ENCODE results near the gene PSTPIP2. TPM values are rescaled to one million over a fixed set of nuclear protein-coding genes. Genes with fewer than 3 reads are reported as not detected.

The PSTPIP2 gene
- total and polyA plus RNA-seq, 2 of the 13 experiments (the other 11 are each of a cell fraction or from before 2014, with no cell fraction given) = 0.25 to 0.27 TPM

DNA sequence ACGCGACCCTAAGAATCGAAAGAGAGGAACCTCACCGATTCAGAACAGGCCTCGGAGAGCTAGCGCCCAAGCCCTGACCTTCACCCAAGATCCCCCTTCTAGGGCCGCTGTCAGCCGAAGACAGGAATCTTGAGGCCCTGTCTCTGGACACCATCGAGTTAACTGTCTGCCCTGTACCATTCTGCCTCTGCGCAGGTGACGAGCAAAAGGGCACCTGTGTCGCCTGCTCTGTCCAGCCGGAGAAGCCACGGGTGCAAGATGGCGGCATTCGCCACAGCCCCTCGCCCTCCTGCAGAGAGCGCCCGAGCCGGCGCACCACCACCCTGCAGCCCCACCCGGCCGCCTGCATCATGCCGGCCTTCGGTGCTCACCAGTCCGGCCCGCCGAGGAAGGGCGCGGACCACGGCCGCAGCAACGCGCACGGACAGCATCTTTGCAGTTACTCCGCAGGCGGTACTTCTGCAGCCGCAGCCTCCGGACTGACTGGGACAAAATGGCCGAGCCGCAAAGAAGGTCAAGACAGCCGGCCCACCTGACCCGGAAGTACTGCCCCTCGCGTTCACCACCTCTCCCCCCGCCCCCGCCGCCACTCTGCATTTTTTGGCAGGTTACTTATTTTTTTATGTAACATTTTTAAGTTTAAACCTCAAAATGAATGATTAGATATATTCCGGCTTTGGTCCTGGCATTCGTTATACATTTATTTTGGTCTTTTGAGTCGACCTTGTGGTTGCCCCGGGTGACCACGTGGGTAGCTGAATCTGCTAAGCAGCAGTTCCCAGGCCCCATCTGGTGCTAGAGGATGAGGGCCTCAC lies 25.9 kb upstream of the PSTPIP2 start, which contains the start of gene ATP5F1A (continued):
- TF ChIP-seq, protein P1, sequence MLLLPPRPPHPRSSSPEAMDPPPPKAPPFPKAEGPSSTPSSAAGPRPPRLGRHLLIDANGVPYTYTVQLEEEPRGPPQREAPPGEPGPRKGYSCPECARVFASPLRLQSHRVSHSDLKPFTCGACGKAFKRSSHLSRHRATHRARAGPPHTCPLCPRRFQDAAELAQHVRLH (CRISPR knock-in tag; IDR thresholded peaks at IDR 0.05; ENCODE audit: borderline replicate concordance, low read depth) = no peak; the same call in 1 of the 2 replicates
- TF ChIP-seq ZKSCAN5 (CRISPR knock-in tag; IDR thresholded peaks at IDR 0.05) = no peak
- TF ChIP-seq, protein P2, sequence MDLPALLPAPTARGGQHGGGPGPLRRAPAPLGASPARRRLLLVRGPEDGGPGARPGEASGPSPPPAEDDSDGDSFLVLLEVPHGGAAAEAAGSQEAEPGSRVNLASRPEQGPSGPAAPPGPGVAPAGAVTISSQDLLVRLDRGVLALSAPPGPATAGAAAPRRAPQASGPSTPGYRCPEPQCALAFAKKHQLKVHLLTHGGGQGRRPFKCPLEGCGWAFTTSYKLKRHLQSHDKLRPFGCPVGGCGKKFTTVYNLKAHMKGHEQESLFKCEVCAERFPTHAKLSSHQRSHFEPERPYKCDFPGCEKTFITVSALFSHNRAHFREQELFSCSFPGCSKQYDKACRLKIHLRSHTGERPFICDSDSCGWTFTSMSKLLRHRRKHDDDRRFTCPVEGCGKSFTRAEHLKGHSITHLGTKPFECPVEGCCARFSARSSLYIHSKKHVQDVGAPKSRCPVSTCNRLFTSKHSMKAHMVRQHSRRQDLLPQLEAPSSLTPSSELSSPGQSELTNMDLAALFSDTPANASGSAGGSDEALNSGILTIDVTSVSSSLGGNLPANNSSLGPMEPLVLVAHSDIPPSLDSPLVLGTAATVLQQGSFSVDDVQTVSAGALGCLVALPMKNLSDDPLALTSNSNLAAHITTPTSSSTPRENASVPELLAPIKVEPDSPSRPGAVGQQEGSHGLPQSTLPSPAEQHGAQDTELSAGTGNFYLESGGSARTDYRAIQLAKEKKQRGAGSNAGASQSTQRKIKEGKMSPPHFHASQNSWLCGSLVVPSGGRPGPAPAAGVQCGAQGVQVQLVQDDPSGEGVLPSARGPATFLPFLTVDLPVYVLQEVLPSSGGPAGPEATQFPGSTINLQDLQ (CRISPR knock-in tag; IDR thresholded peaks at IDR 0.05) = no peak; the same call in 1 of the 2 replicates
- no peak for TF ChIP-seq CREB1 (IDR thresholded peaks at IDR 0.05)
- TF ChIP-seq CREB1 (CRISPR knock-in tag; IDR thresholded peaks at IDR 0.05) = no peak
- TF ChIP-seq ZFP37 (CRISPR knock-in tag; IDR thresholded peaks at IDR 0.05; ENCODE audit: borderline replicate concordance) = 0 out of 2 replicates have a peak, but pooled peaks have one; percentile 35
- TF ChIP-seq NFE2 (CRISPR knock-in tag; IDR thresholded peaks at IDR 0.05) = no peak
- TF ChIP-seq ZNF746 (CRISPR knock-in tag; IDR thresholded peaks at IDR 0.05) = peak; percentile 48; the same call in 1 of the 2 replicates
- TF ChIP-seq, protein P3, sequence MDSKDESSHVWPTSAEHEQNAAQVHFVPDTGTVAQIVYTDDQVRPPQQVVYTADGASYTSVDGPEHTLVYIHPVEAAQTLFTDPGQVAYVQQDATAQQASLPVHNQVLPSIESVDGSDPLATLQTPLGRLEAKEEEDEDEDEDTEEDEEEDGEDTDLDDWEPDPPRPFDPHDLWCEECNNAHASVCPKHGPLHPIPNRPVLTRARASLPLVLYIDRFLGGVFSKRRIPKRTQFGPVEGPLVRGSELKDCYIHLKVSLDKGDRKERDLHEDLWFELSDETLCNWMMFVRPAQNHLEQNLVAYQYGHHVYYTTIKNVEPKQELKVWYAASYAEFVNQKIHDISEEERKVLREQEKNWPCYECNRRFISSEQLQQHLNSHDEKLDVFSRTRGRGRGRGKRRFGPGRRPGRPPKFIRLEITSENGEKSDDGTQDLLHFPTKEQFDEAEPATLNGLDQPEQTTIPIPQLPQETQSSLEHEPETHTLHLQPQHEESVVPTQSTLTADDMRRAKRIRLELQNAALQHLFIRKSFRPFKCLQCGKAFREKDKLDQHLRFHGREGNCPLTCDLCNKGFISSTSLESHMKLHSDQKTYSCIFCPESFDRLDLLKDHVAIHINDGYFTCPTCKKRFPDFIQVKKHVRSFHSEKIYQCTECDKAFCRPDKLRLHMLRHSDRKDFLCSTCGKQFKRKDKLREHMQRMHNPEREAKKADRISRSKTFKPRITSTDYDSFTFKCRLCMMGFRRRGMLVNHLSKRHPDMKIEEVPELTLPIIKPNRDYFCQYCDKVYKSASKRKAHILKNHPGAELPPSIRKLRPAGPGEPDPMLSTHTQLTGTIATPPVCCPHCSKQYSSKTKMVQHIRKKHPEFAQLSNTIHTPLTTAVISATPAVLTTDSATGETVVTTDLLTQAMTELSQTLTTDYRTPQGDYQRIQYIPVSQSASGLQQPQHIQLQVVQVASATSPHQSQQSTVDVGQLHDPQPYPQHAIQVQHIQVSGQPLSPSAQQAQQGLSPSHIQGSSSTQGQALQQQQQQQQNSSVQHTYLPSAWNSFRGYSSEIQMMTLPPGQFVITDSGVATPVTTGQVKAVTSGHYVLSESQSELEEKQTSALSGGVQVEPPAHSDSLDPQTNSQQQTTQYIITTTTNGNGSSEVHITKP (CRISPR knock-in tag; IDR thresholded peaks at IDR 0.05; ENCODE audit: low read depth) = 0 out of 2 replicates have a peak, but pooled peaks have one; percentile 30
- TF ChIP-seq, protein P4, sequence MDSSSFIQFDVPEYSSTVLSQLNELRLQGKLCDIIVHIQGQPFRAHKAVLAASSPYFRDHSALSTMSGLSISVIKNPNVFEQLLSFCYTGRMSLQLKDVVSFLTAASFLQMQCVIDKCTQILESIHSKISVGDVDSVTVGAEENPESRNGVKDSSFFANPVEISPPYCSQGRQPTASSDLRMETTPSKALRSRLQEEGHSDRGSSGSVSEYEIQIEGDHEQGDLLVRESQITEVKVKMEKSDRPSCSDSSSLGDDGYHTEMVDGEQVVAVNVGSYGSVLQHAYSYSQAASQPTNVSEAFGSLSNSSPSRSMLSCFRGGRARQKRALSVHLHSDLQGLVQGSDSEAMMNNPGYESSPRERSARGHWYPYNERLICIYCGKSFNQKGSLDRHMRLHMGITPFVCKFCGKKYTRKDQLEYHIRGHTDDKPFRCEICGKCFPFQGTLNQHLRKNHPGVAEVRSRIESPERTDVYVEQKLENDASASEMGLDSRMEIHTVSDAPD (CRISPR knock-in tag; IDR thresholded peaks at IDR 0.05) = no peak
- TF ChIP-seq RFX3 (CRISPR knock-in tag; IDR thresholded peaks at IDR 0.05) = no peak
- TF ChIP-seq ZFP36L2 (CRISPR knock-in tag; IDR thresholded peaks at IDR 0.05) = no peak
- TF ChIP-seq RFXAP (CRISPR knock-in tag; IDR thresholded peaks at IDR 0.05; ENCODE audit: borderline replicate concordance) = peak; percentile 60; the same call in 1 of the 2 replicates
- TF ChIP-seq FOSL2 (CRISPR knock-in tag; IDR thresholded peaks at IDR 0.05) = peak; percentile 12
- TF ChIP-seq, protein P5, sequence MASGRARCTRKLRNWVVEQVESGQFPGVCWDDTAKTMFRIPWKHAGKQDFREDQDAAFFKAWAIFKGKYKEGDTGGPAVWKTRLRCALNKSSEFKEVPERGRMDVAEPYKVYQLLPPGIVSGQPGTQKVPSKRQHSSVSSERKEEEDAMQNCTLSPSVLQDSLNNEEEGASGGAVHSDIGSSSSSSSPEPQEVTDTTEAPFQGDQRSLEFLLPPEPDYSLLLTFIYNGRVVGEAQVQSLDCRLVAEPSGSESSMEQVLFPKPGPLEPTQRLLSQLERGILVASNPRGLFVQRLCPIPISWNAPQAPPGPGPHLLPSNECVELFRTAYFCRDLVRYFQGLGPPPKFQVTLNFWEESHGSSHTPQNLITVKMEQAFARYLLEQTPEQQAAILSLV (CRISPR knock-in tag; IDR thresholded peaks at IDR 0.05; ENCODE audit: borderline replicate concordance) = no peak
- TF ChIP-seq, protein P6, sequence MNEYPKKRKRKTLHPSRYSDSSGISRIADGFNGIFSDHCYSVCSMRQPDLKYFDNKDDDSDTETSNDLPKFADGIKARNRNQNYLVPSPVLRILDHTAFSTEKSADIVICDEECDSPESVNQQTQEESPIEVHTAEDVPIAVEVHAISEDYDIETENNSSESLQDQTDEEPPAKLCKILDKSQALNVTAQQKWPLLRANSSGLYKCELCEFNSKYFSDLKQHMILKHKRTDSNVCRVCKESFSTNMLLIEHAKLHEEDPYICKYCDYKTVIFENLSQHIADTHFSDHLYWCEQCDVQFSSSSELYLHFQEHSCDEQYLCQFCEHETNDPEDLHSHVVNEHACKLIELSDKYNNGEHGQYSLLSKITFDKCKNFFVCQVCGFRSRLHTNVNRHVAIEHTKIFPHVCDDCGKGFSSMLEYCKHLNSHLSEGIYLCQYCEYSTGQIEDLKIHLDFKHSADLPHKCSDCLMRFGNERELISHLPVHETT (CRISPR knock-in tag; conservative IDR thresholded peaks at IDR 0.05) = no peak
- peak; percentile 56; the same call in 1 of the 2 replicates for TF ChIP-seq ZNF343 (CRISPR knock-in tag; IDR thresholded peaks at IDR 0.05)
- peak; percentile 99 for TF ChIP-seq NR2C2 (CRISPR knock-in tag; IDR thresholded peaks at IDR 0.05; ENCODE audit: borderline replicate concordance)

Data from HepG2 (cell line).